HG02973 (cell line): Measurements from ENCODE around the gene GNAI3.

Experiments
- ATAC-seq: cut with Tn5 transposase; IDR thresholded peaks from one replicate; pipeline ENCODE4 v1.9.1; 2021; ENCODE audit warnings: moderate library complexity; ENCODE audit not compliant: unreplicated experiment

Gene GNAI3

GRCh38 chr1:109543988-109544735 is 4.3 kb upstream of the GNAI3 start:
- no peak for ATAC-seq

DNA sequence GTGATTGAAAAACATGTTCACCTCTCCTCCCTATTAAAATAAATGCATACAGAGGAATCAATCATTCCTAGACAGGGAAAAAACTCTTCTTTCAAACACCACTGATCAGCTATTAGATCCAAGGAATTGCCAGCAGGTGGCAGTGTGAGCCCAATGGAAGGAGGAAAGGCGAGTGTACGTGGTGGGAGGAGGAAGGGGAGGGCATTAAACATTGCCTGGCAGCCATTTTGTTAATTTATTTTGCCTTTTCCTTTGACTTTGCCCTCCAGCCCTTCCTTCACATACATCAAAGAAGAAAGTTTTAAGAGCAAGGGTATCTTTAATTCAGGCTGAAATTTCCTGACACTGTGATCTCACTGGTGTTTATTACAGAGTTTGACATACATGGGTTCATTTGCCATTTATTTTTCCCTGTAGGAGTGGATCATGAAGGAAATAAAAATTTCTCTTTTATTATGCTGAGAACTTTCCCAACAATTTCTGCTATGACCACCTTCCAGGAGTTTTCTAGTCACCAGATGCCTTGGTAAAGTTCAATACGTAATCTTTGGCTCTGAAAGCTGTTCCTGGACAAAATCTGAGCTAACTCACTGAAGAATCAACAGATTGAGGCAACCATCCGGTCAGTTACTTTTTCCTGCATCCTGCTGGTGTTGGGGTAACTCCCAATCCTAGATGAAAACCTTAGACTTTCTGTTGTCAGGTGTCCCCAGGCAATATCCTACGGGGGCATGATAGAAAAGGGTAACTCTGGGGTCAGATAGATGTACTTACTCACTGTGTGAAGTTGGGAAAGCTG is 1.9 kb upstream of the GNAI3 start:
- peak; percentile 42 for ATAC-seq

DNA sequence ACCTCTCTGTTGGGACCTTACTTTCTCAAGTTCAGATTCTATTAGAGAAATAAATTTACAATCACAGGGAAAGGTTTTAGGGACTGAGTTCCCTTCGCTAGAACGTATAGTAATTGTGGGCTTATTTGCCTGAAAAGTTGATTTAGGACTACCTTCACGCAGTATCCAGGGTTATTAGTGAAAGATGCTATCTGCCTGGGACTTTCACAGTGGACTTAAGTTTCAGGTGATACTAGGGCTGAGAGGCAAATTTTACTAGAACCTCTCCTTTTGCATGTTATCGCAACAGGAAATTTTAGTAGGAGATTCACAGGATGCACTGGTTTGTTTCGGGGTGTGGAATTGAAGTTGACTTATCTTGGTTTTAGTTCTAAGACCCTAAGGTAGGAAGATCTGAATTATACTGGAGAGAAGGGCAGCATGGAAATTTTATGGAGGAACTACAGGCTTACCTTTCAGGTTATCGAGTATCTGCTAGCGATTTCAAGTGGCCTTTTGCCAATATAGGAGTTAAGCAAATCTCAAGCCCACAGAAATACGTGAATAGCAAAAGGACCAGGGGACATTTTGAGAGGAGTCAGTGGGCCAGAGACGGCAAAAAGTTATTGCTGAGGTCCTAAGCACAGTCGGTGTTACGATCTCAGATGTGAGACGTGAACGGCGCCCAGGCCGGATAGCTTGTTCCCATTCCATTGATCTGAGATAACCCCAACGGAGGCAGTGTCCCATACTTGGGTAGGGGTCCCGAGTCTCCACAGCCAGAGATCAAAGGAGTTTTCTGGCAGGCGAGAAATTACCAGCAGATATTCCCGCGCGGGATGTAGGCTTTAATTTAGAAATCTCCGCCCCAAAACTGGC is 723 bp upstream of the GNAI3 start:
- peak; percentile 12 for ATAC-seq

- no peak for ATAC-seq
Measured at GRCh38 chr1:109556563-109556962, 8.1 kb downstream of the GNAI3 start.

DNA sequence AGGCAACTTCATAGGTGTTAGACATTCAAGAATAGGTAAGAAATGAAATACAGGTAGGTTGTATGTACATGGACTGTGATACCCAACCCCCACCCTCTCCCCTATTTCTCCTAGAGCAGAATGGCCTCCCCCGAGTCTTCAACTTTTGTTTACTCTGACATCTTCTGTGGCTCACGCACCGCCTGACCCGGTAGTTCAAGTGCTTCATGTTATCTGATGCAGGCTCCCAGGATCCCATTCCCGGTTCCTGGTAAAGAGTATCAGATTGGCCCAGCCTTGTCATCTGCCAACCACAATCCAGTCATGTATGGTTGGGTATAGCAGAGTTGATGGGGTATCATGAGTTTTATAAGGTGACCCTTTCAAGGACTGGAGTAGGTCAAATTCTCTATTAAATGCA is 9.1 kb downstream of the GNAI3 start:
- ATAC-seq, result no peak

GRCh38 chr1:109559995-109560394 is 11.6 kb downstream of the GNAI3 start:
- no peak for ATAC-seq

DNA sequence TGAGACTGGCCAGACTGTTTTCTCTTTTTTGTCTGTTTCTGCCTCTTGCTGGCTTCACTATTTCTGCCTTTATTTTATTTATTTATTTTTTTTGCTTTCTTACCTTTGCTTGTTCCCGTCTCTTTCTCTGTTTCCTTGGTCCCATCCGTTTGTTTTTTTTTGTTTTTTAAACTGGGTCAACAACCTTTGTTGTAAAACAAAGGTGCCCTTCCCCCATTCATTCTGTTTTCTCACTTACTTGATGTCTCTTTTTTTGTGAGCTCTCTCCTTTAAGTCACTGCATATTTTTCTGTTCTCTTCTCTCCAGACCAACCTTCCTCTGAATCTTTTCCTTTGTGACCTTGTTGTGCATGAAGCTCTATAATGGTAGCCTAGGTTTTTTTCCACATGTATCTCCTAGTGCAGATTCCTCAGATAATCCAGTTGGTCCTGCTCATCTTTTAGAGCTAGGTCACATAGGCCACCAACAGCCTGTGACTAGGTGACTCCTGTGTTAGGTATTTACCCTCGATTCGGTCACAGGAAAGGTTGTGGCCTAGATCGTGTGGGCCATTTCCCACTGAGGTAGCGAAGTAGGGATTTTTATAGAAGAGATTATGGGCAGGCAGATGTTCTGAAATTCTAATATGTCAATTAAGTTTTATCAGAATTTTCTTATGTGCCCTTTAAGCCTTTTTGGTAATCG is 15.9 kb downstream of the GNAI3 start:
- ATAC-seq, result no peak

DNA sequence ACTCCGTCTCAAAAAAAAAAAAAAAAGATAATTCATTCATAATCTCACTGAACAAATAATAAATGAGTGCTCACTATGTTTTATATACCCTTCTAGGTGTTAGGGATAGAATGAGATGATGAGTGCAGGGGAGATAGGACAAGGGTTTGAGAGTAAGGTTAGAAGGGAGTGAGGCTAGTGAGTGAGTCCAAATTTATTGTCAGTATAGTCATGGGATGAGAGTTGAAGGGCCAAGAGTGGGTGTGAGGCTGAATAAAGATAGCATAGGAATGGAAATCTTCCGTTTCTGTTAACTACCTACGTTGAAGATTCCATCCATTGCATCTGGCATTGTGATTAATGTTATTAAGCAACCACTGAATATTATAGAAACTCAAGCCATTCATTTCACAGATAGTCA is 16.8 kb downstream of the GNAI3 start:
- ATAC-seq, result no peak

DNA sequence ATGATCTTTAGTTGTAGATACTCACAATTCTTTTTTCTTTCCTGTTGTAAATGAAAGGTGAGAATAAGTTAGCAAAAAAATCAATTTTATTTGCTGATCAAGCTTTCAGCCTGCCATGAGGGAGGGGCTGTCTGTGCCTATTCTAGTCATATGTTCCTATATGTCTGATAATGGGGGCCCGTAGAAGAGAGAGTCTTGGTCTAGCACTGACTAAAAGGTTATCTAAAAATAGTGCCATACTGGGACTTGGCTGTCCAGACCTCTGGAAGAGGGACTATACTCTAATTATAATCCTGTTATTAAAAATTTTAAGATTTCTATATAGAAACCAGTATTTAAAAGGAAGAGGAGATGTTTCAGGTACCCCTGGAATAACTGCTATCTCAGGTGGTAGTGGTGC is 18.6 kb downstream of the GNAI3 start:
- no peak for ATAC-seq

DNA sequence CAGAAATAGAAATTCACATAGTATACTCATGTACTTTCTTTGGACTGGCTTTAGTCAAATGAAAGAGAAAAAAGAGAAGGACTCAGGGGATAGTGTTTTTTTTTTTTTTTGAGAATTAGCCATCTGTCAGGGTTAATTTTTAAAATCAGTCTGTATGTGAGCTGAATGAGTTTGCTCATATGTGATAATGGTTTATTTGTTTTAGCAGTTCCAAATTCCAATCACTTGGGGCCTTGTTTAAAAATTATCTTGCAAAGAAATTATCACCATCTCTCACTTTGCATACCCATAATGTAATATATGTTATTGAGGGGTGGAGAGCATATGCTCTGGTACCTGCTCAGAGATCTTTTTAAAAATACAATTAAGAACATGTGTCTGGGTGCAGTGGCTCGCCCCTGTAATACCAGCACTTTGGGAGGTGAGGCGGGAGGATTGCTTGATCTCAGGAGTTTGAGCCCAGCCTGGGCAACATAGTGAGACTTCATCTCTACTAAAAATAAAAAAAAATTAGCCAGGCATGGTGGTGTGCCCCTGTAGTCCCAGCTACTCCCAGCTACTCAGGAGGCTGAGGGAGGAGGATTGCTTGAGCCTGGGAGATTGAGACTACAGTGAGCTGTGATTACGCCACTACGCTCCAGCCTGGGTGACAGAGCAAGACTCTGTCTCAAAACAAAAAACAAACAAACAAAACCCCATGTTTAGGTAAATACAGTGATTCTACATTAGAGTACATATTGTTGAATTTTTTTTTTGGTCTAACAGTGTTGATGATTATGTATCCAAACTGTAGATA is 19.7 kb downstream of the GNAI3 start:
- no peak for ATAC-seq

DNA sequence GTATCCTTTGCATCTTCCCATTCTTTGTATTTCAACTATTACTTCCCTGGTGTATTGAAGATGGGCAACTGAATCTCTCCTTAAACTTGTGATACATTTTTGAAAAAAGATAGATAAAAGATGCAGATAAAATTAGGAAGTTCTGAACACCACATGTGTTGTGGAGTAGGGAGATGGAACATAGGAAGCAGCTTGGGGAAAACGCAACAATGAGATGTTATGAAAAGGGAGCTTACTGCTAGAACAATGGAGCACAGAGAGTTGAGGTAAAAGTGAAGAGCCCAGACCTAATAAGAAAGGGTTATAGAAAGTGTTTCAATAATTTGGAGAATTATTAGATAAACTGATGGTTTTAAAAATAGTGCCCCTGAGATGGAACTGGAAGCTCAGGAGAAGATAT is 20.9 kb downstream of the GNAI3 start:
- ATAC-seq, result no peak

GRCh38 chr1:109570414-109570813 is 22.0 kb downstream of the GNAI3 start:
- ATAC-seq, result no peak

DNA sequence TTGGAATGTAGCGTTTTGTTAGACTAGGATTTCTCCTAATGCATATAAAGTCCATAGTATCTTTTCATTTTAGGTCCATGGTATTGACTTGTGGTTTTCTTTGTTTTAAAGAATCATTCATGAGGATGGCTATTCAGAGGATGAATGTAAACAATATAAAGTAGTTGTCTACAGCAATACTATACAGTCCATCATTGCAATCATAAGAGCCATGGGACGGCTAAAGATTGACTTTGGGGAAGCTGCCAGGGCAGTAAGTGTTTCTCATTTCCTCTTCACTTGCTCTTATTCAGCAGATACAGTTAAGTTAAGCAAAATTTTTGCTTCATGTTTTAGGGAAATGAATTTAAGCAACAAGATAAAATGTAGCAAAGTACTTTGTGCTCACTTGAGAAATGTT is 25.4 kb downstream of the GNAI3 start:
- no peak for ATAC-seq

GRCh38 chr1:109578947-109579443 is 30.6 kb downstream of the GNAI3 start:
- no peak for ATAC-seq

DNA sequence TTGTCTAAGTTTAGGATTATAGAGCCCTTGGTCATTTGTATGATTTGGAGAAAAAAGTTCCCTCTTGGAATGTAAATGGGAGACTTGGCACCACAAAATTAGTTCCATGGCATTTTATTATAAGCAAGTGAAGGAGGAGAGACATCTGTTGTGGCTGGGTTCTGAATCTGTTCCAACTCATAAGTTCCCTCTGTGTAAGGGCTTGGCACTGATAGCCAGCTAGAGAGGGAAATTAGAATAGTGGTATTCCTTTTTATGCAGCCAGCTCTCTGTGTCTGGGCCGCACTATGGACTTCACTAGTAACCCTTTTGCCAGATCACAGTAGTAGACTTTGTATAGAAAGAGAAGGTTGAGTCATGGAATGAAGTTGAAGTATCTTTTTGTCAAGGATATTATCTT is 31.1 kb downstream of the GNAI3 start:
- ATAC-seq, result no peak

- ATAC-seq, result no peak
Measured at GRCh38 chr1:109582021-109582420, 33.6 kb downstream of the GNAI3 start.

DNA sequence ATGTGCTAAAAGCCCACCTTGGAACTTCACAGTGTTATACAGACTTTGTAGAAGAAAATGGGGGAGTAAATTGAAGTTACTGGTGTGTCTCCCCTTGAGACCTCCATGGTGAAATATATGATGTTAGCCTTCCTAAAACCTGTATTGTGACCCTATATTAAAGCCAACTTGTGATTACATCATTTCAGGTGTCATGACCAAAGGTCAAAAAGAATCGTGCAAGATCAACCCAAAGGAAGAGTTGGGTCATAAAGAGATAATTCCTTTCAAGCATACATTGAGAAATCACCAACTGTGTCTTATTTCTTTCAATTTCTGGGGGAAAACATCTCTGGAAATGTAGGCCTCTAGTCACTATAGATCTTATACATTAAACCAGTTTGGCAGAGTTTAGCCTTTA is 36.4 kb downstream of the GNAI3 start:
- ATAC-seq, result no peak

- no peak for ATAC-seq
Measured at GRCh38 chr1:109586055-109586454, 37.6 kb downstream of the GNAI3 start.

- ATAC-seq, result no peak
Measured at GRCh38 chr1:109589177-109589576, 40.8 kb downstream of the GNAI3 start.

GRCh38 chr1:109589679-109590078 is 41.3 kb downstream of the GNAI3 start:
- no peak for ATAC-seq
